ENCODE results near the gene AKAP6.

Gene AKAP6

DNA sequence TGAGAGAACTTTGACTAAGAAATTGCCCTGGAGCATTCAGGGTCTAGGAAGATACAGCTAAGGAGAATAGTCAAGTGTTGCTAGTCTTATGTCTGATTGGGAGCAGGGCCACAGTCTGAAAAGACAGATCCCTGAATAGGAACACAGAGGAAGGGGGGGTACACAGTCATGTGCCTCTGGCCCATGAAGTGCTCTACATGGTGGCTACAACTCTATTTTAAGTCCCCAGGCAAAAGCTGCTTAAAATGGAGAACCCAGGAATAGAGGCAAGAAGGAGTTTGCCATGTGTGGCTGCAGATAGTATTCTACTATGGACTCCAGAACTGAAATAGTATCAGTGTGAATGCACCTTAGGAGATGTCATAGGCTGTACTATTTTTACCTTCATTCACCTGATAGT, 491.6 kb downstream of the AKAP6 start:
- DNase-seq (ENCODE audit: low read depth in 3 of 3): no peak

DNA sequence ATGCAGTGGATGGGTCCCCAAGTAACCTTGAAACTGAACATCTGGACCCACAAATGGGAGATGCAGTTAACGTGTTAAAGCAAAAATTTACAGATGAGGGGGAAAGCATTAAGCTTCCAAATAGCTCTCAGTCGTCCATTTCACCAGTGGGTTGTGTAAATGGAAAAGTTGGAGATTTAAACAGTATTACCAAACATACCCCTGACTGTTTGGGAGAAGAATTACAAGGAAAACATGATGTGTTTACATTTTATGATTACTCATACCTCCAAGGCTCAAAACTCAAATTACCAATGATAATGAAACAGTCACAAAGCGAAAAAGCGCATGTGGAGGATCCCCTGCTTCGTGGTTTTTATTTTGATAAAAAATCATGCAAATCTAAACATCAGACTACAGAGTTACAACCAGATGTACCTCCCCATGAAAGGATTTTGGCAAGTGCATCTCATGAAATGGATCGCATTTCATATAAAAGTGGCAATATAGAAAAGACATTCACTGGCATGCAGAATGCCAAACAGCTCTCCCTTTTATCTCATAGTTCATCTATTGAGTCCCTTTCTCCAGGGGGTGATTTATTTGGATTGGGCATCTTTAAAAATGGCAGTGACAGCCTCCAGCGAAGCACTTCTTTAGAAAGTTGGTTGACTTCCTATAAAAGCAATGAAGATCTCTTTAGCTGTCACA, 493.0 kb downstream of the AKAP6 start:
- no peak for DNase-seq (ENCODE audit: low read depth in 3 of 3)

DNA sequence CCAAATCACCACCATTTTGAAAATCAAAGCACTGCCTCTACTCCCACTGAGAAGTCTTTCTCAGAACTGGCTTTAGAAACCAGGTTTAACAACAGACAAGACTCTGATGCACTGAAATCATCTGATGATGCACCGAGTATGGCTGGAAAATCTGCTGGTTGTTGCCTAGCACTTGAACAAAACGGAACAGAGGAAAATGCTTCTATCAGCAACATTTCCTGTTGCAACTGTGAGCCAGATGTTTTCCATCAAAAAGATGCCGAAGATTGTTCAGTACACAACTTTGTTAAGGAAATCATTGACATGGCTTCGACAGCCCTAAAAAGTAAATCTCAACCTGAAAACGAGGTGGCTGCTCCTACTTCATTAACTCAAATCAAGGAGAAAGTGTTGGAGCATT, 494.6 kb downstream of the AKAP6 start:
- no peak for DNase-seq (ENCODE audit: low read depth in 3 of 3)

GRCh38 chr14:32824195-32824594, 495.1 kb downstream of the AKAP6 start:
- DNase-seq (ENCODE audit: low read depth in 3 of 3): no peak

DNA sequence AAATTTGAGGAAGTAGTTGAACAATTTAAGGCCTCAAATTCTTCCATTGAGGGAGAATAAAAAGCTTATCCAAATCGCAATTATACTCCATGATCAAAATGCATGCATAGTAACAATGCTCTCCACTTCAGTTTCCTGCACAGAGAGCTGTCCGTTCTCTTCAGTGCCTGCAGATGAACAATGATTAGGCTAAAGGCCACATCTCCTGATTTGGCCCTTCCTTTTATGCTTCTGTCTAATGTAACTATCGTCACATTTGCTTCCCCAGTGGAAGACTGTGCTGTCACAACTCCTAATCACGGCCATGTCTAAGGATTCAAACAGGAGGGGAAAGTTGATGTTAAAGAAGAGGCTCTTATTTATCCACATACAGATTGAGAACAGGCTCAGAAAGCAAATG, 496.0 kb downstream of the AKAP6 start:
- no peak for DNase-seq (ENCODE audit: low read depth in 3 of 3)

- no peak for DNase-seq (ENCODE audit: low read depth in 3 of 3)
These were observed 497.4 kb downstream of the AKAP6 start for GRCh38 chr14:32826404-32827082.

DNA sequence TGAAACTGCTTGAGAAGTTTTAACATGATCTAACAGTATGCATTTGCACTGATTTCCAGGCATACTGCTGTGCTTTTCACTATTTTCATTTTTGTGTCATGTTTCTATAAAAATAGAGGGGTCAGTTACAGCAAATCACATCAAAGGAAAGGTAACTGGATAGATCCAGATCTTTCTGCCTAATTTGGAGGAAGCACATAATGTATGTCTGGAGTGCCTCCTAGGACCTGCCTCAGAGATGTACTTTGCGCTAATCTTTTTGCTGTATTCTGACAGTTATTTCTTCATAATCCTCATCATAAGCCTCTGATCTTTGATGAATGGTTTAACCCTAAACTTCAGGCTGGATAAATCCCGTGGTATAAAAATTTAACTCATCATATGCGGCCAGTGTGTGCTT, 498.4 kb downstream of the AKAP6 start:
- DNase-seq (ENCODE audit: low read depth in 3 of 3): no peak

GRCh38 chr14:32835924-32836323, 506.8 kb downstream of the AKAP6 start:
- no peak for DNase-seq (ENCODE audit: low read depth in 3 of 3)

- no peak for DNase-seq (ENCODE audit: low read depth in 3 of 3)
These were observed 512.6 kb downstream of the AKAP6 start for GRCh38 chr14:32841698-32842097.

- DNase-seq (ENCODE audit: low read depth in 3 of 3): no peak
These were observed 517.8 kb downstream of the AKAP6 start for GRCh38 chr14:32846821-32847365.

GRCh38 chr14:32847867-32848266, 518.8 kb downstream of the AKAP6 start:
- no peak for DNase-seq (ENCODE audit: low read depth in 3 of 3)

GRCh38 chr14:32865827-32866376, 536.8 kb downstream of the AKAP6 start:
- no peak for DNase-seq (ENCODE audit: low read depth in 3 of 3)

DNA sequence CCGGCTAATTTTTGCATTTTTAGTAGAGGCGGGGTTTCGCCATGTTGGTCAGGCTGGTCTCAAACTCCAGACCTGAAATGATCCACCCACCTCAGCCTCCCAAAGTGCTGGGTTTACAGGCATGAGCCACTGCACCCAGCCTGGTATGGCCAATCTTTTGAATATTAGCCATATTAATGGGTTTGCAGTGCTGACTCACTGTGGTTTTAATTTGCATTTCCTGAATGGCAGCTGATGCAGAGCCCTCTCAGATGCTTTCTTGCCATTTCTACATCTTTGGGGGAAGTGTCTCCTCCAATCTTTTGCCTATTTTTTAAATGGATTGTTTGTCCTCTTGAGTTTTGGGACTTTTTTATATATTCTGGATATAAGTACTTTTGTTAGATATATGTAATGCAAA, 554.1 kb downstream of the AKAP6 start:
- no peak for DNase-seq (ENCODE audit: low read depth in 3 of 3)
